Measurements from ENCODE around the gene QPRT.

DNA sequence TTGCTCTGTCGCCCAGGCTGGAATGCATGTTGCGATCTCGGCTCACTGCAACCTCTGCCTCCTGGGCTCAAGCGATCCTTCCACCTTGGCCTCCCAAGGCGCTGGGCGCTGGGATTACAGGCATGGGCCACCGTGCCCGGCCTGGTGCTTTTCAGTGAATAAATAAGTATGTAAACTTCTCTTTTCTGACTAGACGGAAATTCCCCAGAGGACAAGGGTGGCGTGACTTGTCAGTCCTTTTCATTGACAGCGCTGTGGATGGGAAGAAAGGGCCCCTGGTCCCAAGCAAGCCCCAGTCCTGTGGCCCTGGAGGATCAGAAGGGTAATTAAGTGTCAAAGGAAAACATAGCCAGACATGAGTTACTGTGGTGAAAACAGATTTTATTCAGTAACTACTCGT lies 25.5 kb upstream of the QPRT start:
- no peak for TF ChIP-seq CTCF (IDR thresholded peaks at IDR 0.05; ENCODE audit: low read depth, low read length, poor library complexity, severe bottlenecking)
- no peak for TF ChIP-seq EZH2phosphoT487 (IDR thresholded peaks at IDR 0.05; ENCODE audit: borderline replicate concordance, low read length)

Measured in DOHH2 (cell line).